Hepatocyte (in vitro differentiated cells): ENCODE measurements around the gene CACNA1B.

Experiments
- EZH2phosphoT487 ChIP-seq: fragments of 200-600 bp; sonication (generic); IDR thresholded peaks from one replicate; pipeline ENCODE4 v1.6.1; 2018; ENCODE audit warnings: antibody characterized with exemption, mild to moderate bottlenecking, low read depth, moderate library complexity; ENCODE audit not compliant: unreplicated experiment, severe bottlenecking
- TF ChIP-seq, protein P1 (sequence below): fragments of 200-600 bp; sonication (generic); IDR thresholded peaks from 2 replicates; pipeline ENCODE4 v1.5.1; 2016; ENCODE audit warnings: antibody characterized with exemption, mild to moderate bottlenecking; ENCODE audit not compliant: poor library complexity

DNA sequence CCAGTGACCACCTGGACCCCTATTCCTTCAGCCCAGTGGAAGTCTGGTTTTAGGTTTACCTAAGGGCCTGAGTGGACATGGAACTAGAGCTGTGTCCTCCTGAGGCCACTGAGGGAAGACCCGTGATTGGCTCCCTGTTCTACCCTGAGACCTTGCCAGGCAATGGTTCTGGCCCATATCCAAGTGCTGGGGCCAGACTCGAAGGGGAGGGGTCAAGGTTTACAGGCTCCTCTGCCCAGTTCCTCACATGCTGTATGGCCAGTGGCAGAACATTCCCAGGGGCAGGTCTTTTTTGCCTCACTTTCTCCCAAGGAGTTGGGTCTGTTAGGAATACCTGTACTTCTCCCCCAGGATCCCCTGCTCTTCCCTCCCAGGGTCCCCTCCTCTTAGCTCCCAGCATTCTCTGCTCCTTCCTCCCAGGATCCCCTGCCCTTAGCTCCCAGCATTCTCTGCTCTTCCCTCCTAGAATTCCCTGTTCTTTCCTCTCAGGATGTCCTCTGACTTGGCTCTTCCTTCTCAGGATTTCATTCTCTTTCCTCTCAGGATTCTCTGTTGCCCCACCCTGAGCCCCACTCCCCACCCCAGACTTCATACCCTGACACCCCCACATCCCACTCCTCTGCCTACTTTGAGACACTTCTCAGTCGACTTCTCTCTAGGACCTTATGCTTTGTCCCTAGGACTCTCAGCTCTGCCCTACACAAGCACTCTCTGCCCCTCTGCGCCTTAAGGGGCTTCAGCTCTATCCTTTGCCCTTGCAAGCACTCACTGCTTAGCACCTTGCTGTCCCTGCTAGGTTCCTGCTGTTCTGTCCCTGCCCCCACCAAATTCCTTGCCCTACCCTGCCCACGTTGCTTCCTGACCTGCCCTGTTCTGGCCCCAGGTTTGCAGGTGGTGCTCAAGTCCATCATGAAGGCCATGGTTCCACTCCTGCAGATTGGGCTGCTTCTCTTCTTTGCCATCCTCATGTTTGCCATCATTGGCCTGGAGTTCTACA lies 36.5 kb downstream of the CACNA1B start:
- TF ChIP-seq, protein P1, sequence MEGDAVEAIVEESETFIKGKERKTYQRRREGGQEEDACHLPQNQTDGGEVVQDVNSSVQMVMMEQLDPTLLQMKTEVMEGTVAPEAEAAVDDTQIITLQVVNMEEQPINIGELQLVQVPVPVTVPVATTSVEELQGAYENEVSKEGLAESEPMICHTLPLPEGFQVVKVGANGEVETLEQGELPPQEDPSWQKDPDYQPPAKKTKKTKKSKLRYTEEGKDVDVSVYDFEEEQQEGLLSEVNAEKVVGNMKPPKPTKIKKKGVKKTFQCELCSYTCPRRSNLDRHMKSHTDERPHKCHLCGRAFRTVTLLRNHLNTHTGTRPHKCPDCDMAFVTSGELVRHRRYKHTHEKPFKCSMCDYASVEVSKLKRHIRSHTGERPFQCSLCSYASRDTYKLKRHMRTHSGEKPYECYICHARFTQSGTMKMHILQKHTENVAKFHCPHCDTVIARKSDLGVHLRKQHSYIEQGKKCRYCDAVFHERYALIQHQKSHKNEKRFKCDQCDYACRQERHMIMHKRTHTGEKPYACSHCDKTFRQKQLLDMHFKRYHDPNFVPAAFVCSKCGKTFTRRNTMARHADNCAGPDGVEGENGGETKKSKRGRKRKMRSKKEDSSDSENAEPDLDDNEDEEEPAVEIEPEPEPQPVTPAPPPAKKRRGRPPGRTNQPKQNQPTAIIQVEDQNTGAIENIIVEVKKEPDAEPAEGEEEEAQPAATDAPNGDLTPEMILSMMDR: no peak
- TF ChIP-seq EZH2phosphoT487: no peak
